OCI-LY7 (cell line): ENCODE measurements around the gene TAB2. TPM values are rescaled to one million over a fixed set of nuclear protein-coding genes. Genes with fewer than 3 reads are reported as not detected.

Experiments used
- BruUV-seq: library from RNA; stranded (reverse); fragments of 400-500 nt; replicated peaks from 2 replicates; lab custom pipeline; 2021; lab: Mats Ljungman, UMichigan
- CTCF ChIA-PET: fragments of 300-600 bp; sonication (Branson Sonifier 250); formaldehyde crosslinking; loops from one replicate; lab custom pipeline; 2022; ENCODE audit warnings: antibody characterized with exemption; ENCODE audit not compliant: unreplicated experiment; lab: Charles Lee
- POLR2A ChIA-PET: fragments of 300-600 bp; sonication (Branson Sonifier 250); formaldehyde crosslinking; loops from one replicate; lab custom pipeline; 2022; ENCODE audit warnings: antibody characterized with exemption; lab: Charles Lee
- DNase-seq: peaks from one replicate; pipeline ENCODE4 v3.0.0-alpha.2; 2015; ENCODE audit warnings: low spot score
- H2AFZ ChIP-seq: fragments of 200-600 bp; sonication (generic), shearing (Covaris generic); 2 replicates; pipeline ENCODE4 v1.6.1; 2014; ENCODE audit warnings: mild to moderate bottlenecking, antibody characterized with exemption, low read length, moderate library complexity
- H3K27ac ChIP-seq: fragments of 200-600 bp; sonication (generic); 2 replicates; pipeline ENCODE4 v1.5.1; 2014; ENCODE audit warnings: mixed run types, low read depth, mild to moderate bottlenecking, moderate library complexity, low read length, inconsistent platforms; ENCODE audit not compliant: poor library complexity, severe bottlenecking
- H3K36me3 ChIP-seq: fragments of 200-600 bp; sonication (generic); 2 replicates; pipeline ENCODE4 v1.6.1; 2014; ENCODE audit warnings: mild to moderate bottlenecking, antibody characterized with exemption, low read length, moderate library complexity, mixed read lengths; ENCODE audit not compliant: insufficient read depth
- H3K4me1 ChIP-seq: fragments of 200-600 bp; sonication (generic); 2 replicates; pipeline ENCODE4 v1.5.1; 2014; ENCODE audit warnings: mild to moderate bottlenecking, low read length; ENCODE audit not compliant: insufficient read depth, poor library complexity, severe bottlenecking
- H3K4me2 ChIP-seq: fragments of 200-600 bp; sonication (generic); 2 replicates; pipeline ENCODE4 v1.6.1; 2014; ENCODE audit warnings: mild to moderate bottlenecking, low read length
- H3K4me3 ChIP-seq: fragments of 200-600 bp; sonication (generic); 2 replicates; pipeline ENCODE4 v1.5.1; 2014; ENCODE audit warnings: mild to moderate bottlenecking, low read depth, low read length; ENCODE audit not compliant: poor library complexity, severe bottlenecking
- H3K79me2 ChIP-seq: fragments of 200-600 bp; sonication (generic); 2 replicates; pipeline ENCODE4 v1.6.1; 2016; ENCODE audit warnings: low read depth, mild to moderate bottlenecking, low read length, moderate library complexity, mixed read lengths; ENCODE audit not compliant: insufficient read depth
- H3K9me2 ChIP-seq: fragments of 200-600 bp; sonication (generic); 2 replicates; pipeline ENCODE4 v1.6.1; 2016; ENCODE audit warnings: mild to moderate bottlenecking, low read length, mixed read lengths; ENCODE audit not compliant: insufficient read depth
- H3K9me3 ChIP-seq: fragments of 200-600 bp; sonication (generic); 2 replicates; pipeline ENCODE4 v1.6.1; 2014; ENCODE audit warnings: mild to moderate bottlenecking, mixed run types, low read length, mixed read lengths
- H4K20me1 ChIP-seq: fragments of 200-600 bp; sonication (generic); 2 replicates; pipeline ENCODE4 v1.6.1; 2014; ENCODE audit warnings: mild to moderate bottlenecking, antibody characterized with exemption, low read length, moderate library complexity, mixed read lengths; ENCODE audit not compliant: insufficient read depth
- EZH2phosphoT487 ChIP-seq: fragments of 200-600 bp; sonication (generic); IDR thresholded peaks from 2 replicates; pipeline ENCODE4 v1.6.1; 2018; ENCODE audit warnings: low read depth, borderline replicate concordance, mild to moderate bottlenecking, mixed run types, antibody characterized with exemption, low read length, moderate library complexity, mixed read lengths
- intact Hi-C: fragments of 100-400 bp; cut with micrococcal nuclease; formaldehyde crosslinking; loops from one replicate; pipeline ENCODE4 v1.10.0; 2022; ENCODE audit not compliant: unreplicated experiment
- total RNA-seq, 2 experiments: library from RNA; depleted of rRNA in 1 of 2; stranded (reverse); fragments of >200 nt in 1 of 2; shearing (Covaris generic) in 1 of 2; gene quantifications; 2 replicates each; pipeline ENCODE4 v1.2.3, GENCODE V29; 2014 to 2022
- TF ChIP-seq, protein P1 (sequence below): fragments of 200-600 bp; sonication (generic); conservative IDR thresholded peaks from 2 replicates; pipeline ENCODE4 v1.5.1; 2014; ENCODE audit warnings: mild to moderate bottlenecking, antibody characterized with exemption, low read length, moderate library complexity, mixed read lengths

TAB2 gene
- total RNA-seq, 2 experiments from 2014 or later = 17.3 to 35.8 TPM

GRCh38 chr6:149320796-149321195 is 3.3 kb downstream of the TAB2 start:
- H4K20me1 ChIP-seq = peaks cover 55% of the 10 kb centered on the region
- BruUV-seq = no TSS peak
- DNase-seq = no peak
- no peak for TF ChIP-seq EZH2phosphoT487
- TF ChIP-seq, protein P1, sequence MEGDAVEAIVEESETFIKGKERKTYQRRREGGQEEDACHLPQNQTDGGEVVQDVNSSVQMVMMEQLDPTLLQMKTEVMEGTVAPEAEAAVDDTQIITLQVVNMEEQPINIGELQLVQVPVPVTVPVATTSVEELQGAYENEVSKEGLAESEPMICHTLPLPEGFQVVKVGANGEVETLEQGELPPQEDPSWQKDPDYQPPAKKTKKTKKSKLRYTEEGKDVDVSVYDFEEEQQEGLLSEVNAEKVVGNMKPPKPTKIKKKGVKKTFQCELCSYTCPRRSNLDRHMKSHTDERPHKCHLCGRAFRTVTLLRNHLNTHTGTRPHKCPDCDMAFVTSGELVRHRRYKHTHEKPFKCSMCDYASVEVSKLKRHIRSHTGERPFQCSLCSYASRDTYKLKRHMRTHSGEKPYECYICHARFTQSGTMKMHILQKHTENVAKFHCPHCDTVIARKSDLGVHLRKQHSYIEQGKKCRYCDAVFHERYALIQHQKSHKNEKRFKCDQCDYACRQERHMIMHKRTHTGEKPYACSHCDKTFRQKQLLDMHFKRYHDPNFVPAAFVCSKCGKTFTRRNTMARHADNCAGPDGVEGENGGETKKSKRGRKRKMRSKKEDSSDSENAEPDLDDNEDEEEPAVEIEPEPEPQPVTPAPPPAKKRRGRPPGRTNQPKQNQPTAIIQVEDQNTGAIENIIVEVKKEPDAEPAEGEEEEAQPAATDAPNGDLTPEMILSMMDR = no peak
- peaks cover 75% of the 10 kb centered on the region for H3K79me2 ChIP-seq
- intact Hi-C loops = no loop called here
- no peak overlapping the region for H2AFZ ChIP-seq
- H3K27ac ChIP-seq = no peak overlapping the region
- ChIA-PET POLR2A (interaction anchor here (0.6 kb wide), 2 partner anchors 30 to 145 kb away, joined by 3 to 4 read pairs; no protein-coding TSS in a partner anchor), CTCF (no interaction called here)
- 0 out of 2 replicates have a peak, but pooled peaks cover 4% of the 10 kb centered on the region for H3K36me3 ChIP-seq
- no peaks in the 10 kb centered on the region for H3K9me3 ChIP-seq
- no peak overlapping the region for H3K4me3 ChIP-seq
- H3K4me2 ChIP-seq = 0 out of 2 replicates have a peak overlapping the region, but pooled peaks have one; percentile 93
- H3K9me2 ChIP-seq = no peaks in the 10 kb centered on the region
- H3K4me1 ChIP-seq = peaks cover 45% of the 10 kb centered on the region

DNA sequence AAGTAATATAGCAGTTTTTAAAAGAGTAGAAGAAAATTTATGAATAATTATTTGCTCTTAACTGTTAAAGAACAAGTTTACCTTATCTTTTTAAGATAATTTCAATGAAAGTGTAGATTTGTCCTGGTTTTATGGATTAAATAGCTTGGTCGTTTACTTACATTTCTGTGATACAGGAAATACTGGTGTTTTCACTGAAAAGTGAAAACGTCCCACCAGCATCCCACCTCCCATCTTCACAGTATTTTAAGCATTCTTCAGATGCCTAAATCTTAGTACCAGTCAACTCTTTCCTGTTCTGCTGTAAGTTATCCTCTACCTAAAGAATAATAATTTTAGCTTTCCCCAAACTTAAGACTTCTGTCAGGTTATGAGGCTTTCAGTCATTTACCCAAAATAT is 5.8 kb downstream of the TAB2 start:
- Histone ChIP-seq H3K4me3 (no peak overlapping the region), H3K36me3 (0 out of 2 replicates have a peak, but pooled peaks cover 4% of the 10 kb centered on the region), H3K9me3 (no peaks in the 10 kb centered on the region), H3K9me2 (no peaks in the 10 kb centered on the region), H2AFZ (no peak overlapping the region), H4K20me1 (peaks cover 61% of the 10 kb centered on the region), H3K4me1 (peaks cover 39% of the 10 kb centered on the region), H3K79me2 (peaks cover 100% of the 10 kb centered on the region), H3K27ac (no peak overlapping the region), H3K4me2 (peak overlapping the region; percentile 31)
- DNase-seq = no peak
- intact Hi-C loops = no loop called here
- TF ChIP-seq EZH2phosphoT487 = no peak
- TF ChIP-seq, protein P1 = no peak
- POLR2A ChIA-PET = interaction anchor here (0.6 to 2.3 kb wide), 9 partner anchors 8 to 277 kb away, joined by 3 to 17 read pairs (median 4); no protein-coding TSS in a partner anchor
- CTCF ChIA-PET = interaction anchor here (1.1 kb wide), 1 partner anchor 56 kb away, joined by 3 read pairs; no protein-coding TSS in a partner anchor
- BruUV-seq = no TSS peak

DNA sequence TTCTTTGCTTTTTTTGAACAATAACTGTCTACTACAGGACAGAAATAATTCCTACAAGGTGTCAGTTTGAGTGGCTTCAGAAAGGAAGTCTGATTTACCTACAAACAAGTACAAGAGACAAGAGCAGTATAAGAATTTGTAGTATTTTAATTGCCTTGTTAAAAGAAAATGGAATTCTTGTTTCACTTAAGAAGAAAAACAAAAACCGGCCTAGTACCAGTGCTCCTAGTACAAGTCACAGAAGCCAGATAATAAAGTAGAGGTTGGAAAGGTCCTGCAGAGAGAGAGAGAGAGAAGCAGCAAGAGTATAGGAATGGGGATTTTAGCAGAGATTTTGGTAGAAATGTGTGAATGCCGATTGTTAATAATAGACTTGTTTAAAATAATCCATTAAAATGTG is 6.4 kb downstream of the TAB2 start:
- no peak for TF ChIP-seq EZH2phosphoT487
- TF ChIP-seq, protein P1 = no peak
- ChIA-PET POLR2A (interaction anchor here (0.6 to 1.5 kb wide), 4 partner anchors 10 to 85 kb away, joined by 3 to 4 read pairs (median 3); no protein-coding TSS in a partner anchor), CTCF (interaction anchor here (1.1 kb wide), 1 partner anchor 56 kb away, joined by 3 read pairs; no protein-coding TSS in a partner anchor)
- peaks cover 100% of the 10 kb centered on the region for H3K79me2 ChIP-seq
- H4K20me1 ChIP-seq = peaks cover 61% of the 10 kb centered on the region
- DNase-seq = no peak
- H3K4me2 ChIP-seq = peak overlapping the region; percentile 31
- no TSS peak for BruUV-seq
- no peaks in the 10 kb centered on the region for H3K9me3 ChIP-seq
- H3K4me3 ChIP-seq = no peak overlapping the region
- H3K36me3 ChIP-seq = 0 out of 2 replicates have a peak, but pooled peaks cover 4% of the 10 kb centered on the region
- no peak overlapping the region for H3K27ac ChIP-seq
- no peak overlapping the region for H2AFZ ChIP-seq
- peaks cover 39% of the 10 kb centered on the region for H3K4me1 ChIP-seq
- no peaks in the 10 kb centered on the region for H3K9me2 ChIP-seq
- intact Hi-C loops = no loop called here
